Stomach (tissue), 4 donors: ENCODE measurements around the gene AK9.

Experiments
- CTCF ChIP-seq, 7 experiments: fragments of 450-650 bp in 4 of 7; fragments of 200-600 bp in 3 of 7; sonication (generic) in 3 of 7; IDR thresholded peaks; one replicate each; pipeline ENCODE4 v1.5.1; 2016 to 2019; ENCODE audit warnings: antibody characterized with exemption in 7 of 7, control low read depth in 2 of 7, mild to moderate bottlenecking in 1 of 7
- POLR2AphosphoS5 ChIP-seq, 3 donors: sonication (generic); formaldehyde crosslinking; IDR thresholded peaks; one replicate each; pipeline ENCODE4 v1.6.1; 2016; ENCODE audit warnings: antibody characterized with exemption in 3 of 3

GRCh38 chr6:109610590-109610989, 80.4 kb downstream of the AK9 start:
- TF ChIP-seq POLR2AphosphoS5 (IDR thresholded peaks at IDR 0.05): no peak
- TF ChIP-seq CTCF (IDR thresholded peaks at IDR 0.05): no peak
